IMR-90 (cell line): Measurements from ENCODE around the gene TTF1. TPM values are rescaled to one million over a fixed set of nuclear protein-coding genes. Genes with fewer than 3 reads are reported as not detected.

Experiments used
- ATAC-seq: fragments of 200-7000 bp; cut with Tn5 transposase; 2 replicates; pipeline ENCODE4 v1.9.1; 2020; ENCODE audit warnings: low read depth, mild to moderate bottlenecking, moderate library complexity
- BruUV-seq: library from RNA; stranded (reverse); fragments of 400-500 nt; replicated peaks from 2 replicates; lab custom pipeline; 2021; lab: Mats Ljungman, UMichigan
- CTCF ChIA-PET: fragments of 300-600 bp; formaldehyde crosslinking; extraction: SDS; loops from one replicate; lab custom pipeline; 2021; ENCODE audit warnings: antibody characterized with exemption; lab: Yijun Ruan, JAX
- POLR2A ChIA-PET: fragments of 300-600 bp; sonication (Branson Sonifier 250); formaldehyde crosslinking; loops from one replicate; lab custom pipeline; 2022; ENCODE audit warnings: antibody characterized with exemption; ENCODE audit not compliant: unreplicated experiment; lab: Charles Lee
- DNase-seq: peaks from one replicate; pipeline ENCODE4 v3.0.0; 2013
- H2AFZ ChIP-seq: replicated peaks from 2 replicates; pipeline ENCODE3; 2013; ENCODE audit warnings: low read length, mild to moderate bottlenecking; ENCODE audit not compliant: poor library complexity
- H2AK5ac ChIP-seq: 2 replicates; pipeline ENCODE4 v1.6.1; 2013; ENCODE audit warnings: low read depth, low read length, inconsistent platforms
- H2AK9ac ChIP-seq: replicated peaks from 2 replicates; pipeline ENCODE3; 2013; ENCODE audit warnings: mild to moderate bottlenecking, low read depth, low read length, moderate library complexity; ENCODE audit not compliant: poor library complexity
- H2BK120ac ChIP-seq: 2 replicates; pipeline ENCODE4 v1.6.1; 2013; ENCODE audit warnings: low read depth, low read length, inconsistent platforms
- H2BK15ac ChIP-seq: 3 replicates; pipeline ENCODE4 v1.6.1; 2013; ENCODE audit warnings: low read depth, low read length, inconsistent platforms
- H2BK20ac ChIP-seq: 2 replicates; pipeline ENCODE4 v1.6.1; 2013; ENCODE audit warnings: low read depth, mild to moderate bottlenecking, inconsistent platforms, low read length, moderate library complexity
- H2BK5ac ChIP-seq: 2 replicates; pipeline ENCODE4 v1.6.1; 2013; ENCODE audit warnings: mild to moderate bottlenecking, low read depth, low read length, inconsistent platforms; ENCODE audit not compliant: poor library complexity, severe bottlenecking
- H3K14ac ChIP-seq: replicated peaks from 2 replicates; pipeline ENCODE4 v1.6.1; 2013; ENCODE audit warnings: low read depth, low read length, inconsistent platforms
- H3K18ac ChIP-seq: 2 replicates; pipeline ENCODE4 v1.6.1; 2013; ENCODE audit warnings: low read depth, low read length, control low read depth
- H3K23ac ChIP-seq: 2 replicates; pipeline ENCODE4 v1.6.1; 2013; ENCODE audit warnings: low read depth, low read length, inconsistent platforms
- H3K27ac ChIP-seq: 2 replicates; pipeline ENCODE4 v1.5.1; 2013; ENCODE audit warnings: mild to moderate bottlenecking, control low read depth, low read length; ENCODE audit not compliant: insufficient read depth
- H3K27me3 ChIP-seq: 2 replicates; pipeline ENCODE4 v1.6.1; 2013; ENCODE audit warnings: low read length; ENCODE audit not compliant: control insufficient read depth, insufficient read depth
- H3K36me3 ChIP-seq: 2 replicates; pipeline ENCODE4 v1.6.1; 2013; ENCODE audit warnings: low read length, mixed read lengths; ENCODE audit not compliant: control insufficient read depth, insufficient read depth
- H3K4ac ChIP-seq: 2 replicates; pipeline ENCODE4 v1.6.1; 2013; ENCODE audit warnings: low read depth, low read length, inconsistent platforms
- H3K4me1 ChIP-seq: 2 replicates; pipeline ENCODE4 v1.6.1; 2013; ENCODE audit warnings: low read length, mixed read lengths; ENCODE audit not compliant: control insufficient read depth, insufficient read depth
- H3K4me2 ChIP-seq: 2 replicates; pipeline ENCODE4 v1.6.1; 2013; ENCODE audit warnings: low read depth, mild to moderate bottlenecking, control low read depth, low read length, moderate library complexity
- H3K4me3 ChIP-seq: 2 replicates; pipeline ENCODE4 v1.5.1; 2013; ENCODE audit warnings: low read depth, mild to moderate bottlenecking, control low read depth, low read length, moderate library complexity; ENCODE audit not compliant: insufficient read depth
- H3K56ac ChIP-seq: 2 replicates; pipeline ENCODE4 v1.6.1; 2013; ENCODE audit warnings: low read length, inconsistent platforms; ENCODE audit not compliant: insufficient read depth; ENCODE audit errors: extremely low read depth
- H3K79me1 ChIP-seq, 2 experiments: 2 replicates each; pipeline ENCODE4 v1.6.1; 2013; ENCODE audit warnings: low read length in 2 of 2, inconsistent platforms in 1 of 2, low read depth in 1 of 2
- H3K9ac ChIP-seq: 2 replicates; pipeline ENCODE4 v1.6.1; 2013; ENCODE audit warnings: low read depth, low read length, control low read depth
- H3K9me1 ChIP-seq: 2 replicates; pipeline ENCODE4 v1.6.1; 2013; ENCODE audit warnings: low read length, inconsistent platforms; ENCODE audit not compliant: insufficient read depth
- H3K9me3 ChIP-seq: 2 replicates; pipeline ENCODE4 v1.6.1; 2013; ENCODE audit warnings: low read length; ENCODE audit not compliant: control insufficient read depth, insufficient read depth
- H4K20me1 ChIP-seq: 2 replicates; pipeline ENCODE4 v1.6.1; 2013; ENCODE audit warnings: low read length, inconsistent platforms; ENCODE audit not compliant: insufficient read depth
- H4K5ac ChIP-seq: 2 replicates; pipeline ENCODE4 v1.6.1; 2013; ENCODE audit warnings: mild to moderate bottlenecking, low read depth, low read length, control low read depth
- H4K8ac ChIP-seq, 2 experiments: 2 replicates each; pipeline ENCODE4 v1.6.1; 2013; ENCODE audit warnings: low read depth in 2 of 2, low read length in 2 of 2, control low read depth in 1 of 2, inconsistent platforms in 1 of 2
- H4K91ac ChIP-seq: 2 replicates; pipeline ENCODE4 v1.6.1; 2013; ENCODE audit warnings: low read depth, low read length, inconsistent platforms; ENCODE audit not compliant: insufficient read depth
- BHLHE40 ChIP-seq: fragments of 150-350 bp; IDR thresholded peaks from 2 replicates; pipeline ENCODE4 v1.6.1; 2016; ENCODE audit warnings: mild to moderate bottlenecking, low read depth, low read length
- WGBS, 2 experiments: methylation state at CpG; one replicate each; pipeline versions ENCODE4 v1.1.5 to v1.1.7; 2013; ENCODE audit warnings: missing lambda C conversion rate in 2 of 2; ENCODE audit not compliant: insufficient read length in 1 of 2; ENCODE audit errors: extremely low coverage in 2 of 2; 5-methylcytosine and 5-hydroxymethylcytosine counted together
- dilution Hi-C: fragments of 300-500 bp; cut with HindIII; formaldehyde crosslinking; loops from one replicate; pipeline ENCODE4 v1.14.3; 2018; ENCODE audit warnings: low sequenced_read_pairs; ENCODE audit not compliant: unreplicated experiment
- in situ Hi-C: fragments of 300-500 bp; cut with MboI; formaldehyde crosslinking; loops from 3 replicates; pipeline ENCODE4 v1.14.3; 2019; ENCODE audit warnings: low sequenced_read_pairs, inconsistent platforms, mixed read lengths
- intact Hi-C: fragments of 100-400 bp; cut with micrococcal nuclease; formaldehyde crosslinking; loops from 2 replicates; pipeline ENCODE4 v1.10.0; 2022
- polyA plus RNA-seq, 3 experiments: library from polyadenylated mRNA; depleted of rRNA; stranded (reverse); fragments of >200 nt; gene quantifications; 2 replicates each; pipeline ENCODE4 v1.2.3, GENCODE V29; 2012; ENCODE audit warnings: low replicate concordance in 1 of 3
- total RNA-seq: library from RNA; depleted of rRNA; stranded (reverse); fragments of >200 nt; gene quantifications from 2 replicates; pipeline ENCODE4 v1.2.3, GENCODE V29; 2012

TTF1 gene
- total and polyA plus RNA-seq, 2 of the 4 experiments (the other 2 are of a cell fraction): 6.5 to 12.0 TPM

- no peaks in the 10 kb centered on the region for H4K20me1 ChIP-seq
- no peak overlapping the region for H2BK20ac ChIP-seq
- intact Hi-C loops: loop anchor here (5.0 to 10.0 kb wide), 2 partner anchors 56 to 61 kb away; no protein-coding TSS in a partner anchor
- no peak for DNase-seq
- no peaks in the 10 kb centered on the region for H3K9me1 ChIP-seq
- CTCF ChIA-PET: no interaction called here
- no CpG with 5 or more reads among the region's 1 CpG for WGBS, 2 experiments
- H3K27me3 ChIP-seq: no peaks in the 10 kb centered on the region
- no peak overlapping the region for H4K5ac ChIP-seq
- no peak overlapping the region for H3K23ac ChIP-seq
- no peak overlapping the region for H3K4me2 ChIP-seq
- H3K4me3 ChIP-seq: no peak overlapping the region
- H3K18ac ChIP-seq: no peak overlapping the region
- H4K91ac ChIP-seq: no peak overlapping the region
- no peak for TF ChIP-seq BHLHE40
- BruUV-seq: no TSS peak
- no peak overlapping the region for H3K27ac ChIP-seq
- H4K8ac ChIP-seq: no peak overlapping the region
- H2AFZ ChIP-seq: no peak overlapping the region
- H3K4ac ChIP-seq: no peak overlapping the region
- H2AK5ac ChIP-seq: no peak overlapping the region
- no peak overlapping the region for H3K9ac ChIP-seq
- H3K36me3 ChIP-seq: peaks cover 43% of the 10 kb centered on the region
- peaks cover 5 to 15% of the 10 kb centered on the region in 2 experiments for H3K79me1 ChIP-seq
- POLR2A ChIA-PET: no interaction called here
- H3K14ac ChIP-seq: no peak overlapping the region
- H2BK15ac ChIP-seq: no peak overlapping the region
- no peak overlapping the region for H3K56ac ChIP-seq
- dilution Hi-C loops: no loop called here
- no peak overlapping the region for H2BK120ac ChIP-seq
- H2AK9ac ChIP-seq: no peak overlapping the region
- in situ Hi-C loops: loop anchor here (25.0 kb wide), 1 partner anchor 1196 kb away; the partner anchor contains the start of gene NUP214
- no peaks in the 10 kb centered on the region for H3K9me3 ChIP-seq
- no peak overlapping the region for H2BK5ac ChIP-seq
- ATAC-seq: no peak
- H3K4me1 ChIP-seq: no peaks in the 10 kb centered on the region
These were observed 73.1 kb downstream of the TTF1 start for GRCh38 chr9:132333556-132333955.
